Measurements from ENCODE around the gene HOXB7. TPM values are rescaled to one million over a fixed set of nuclear protein-coding genes. Genes with fewer than 3 reads are reported as not detected.

The HOXB7 gene
- total RNA-seq, 1 donor from 2014 or later, result 0.39 TPM

DNA sequence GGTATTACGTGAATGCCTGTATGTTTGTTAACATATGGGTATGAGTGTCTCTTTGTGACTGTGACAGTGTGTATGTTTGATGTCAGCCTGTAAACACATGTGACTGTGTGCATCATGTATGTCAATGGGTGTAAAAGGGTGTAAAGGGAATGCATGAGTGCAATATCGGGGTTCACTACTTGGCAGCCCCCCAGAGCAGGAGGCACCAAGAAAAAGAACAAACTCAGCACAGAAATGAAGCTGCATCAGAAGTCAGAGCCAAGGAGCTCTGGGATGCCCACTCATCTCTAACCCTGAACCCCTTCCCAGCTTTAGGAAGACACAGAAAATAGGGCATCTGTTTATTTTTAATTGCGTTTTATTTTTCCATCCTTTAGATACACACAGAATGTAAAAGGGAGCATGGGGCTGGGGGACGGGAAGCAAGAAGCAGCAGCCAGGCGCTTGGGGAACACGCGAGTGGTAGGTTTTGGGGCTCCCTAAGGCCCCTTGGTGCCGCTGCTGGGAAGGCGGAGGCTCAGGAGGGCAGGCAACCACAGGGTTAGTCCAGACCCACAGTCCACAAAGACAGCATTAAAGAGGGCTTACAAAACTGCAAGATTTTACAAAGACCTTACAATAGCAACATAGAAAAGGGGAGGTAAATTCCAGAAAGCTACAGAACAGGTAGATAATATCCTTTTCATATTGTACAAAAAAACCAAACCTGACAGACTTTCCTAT lies 3.8 kb downstream of the HOXB7 start:
- H3K9me3 Mint-ChIP-seq, result no peaks in the 10 kb centered on the region
- H3K36me3 Mint-ChIP-seq (ENCODE audit: low read depth), result no peaks in the 10 kb centered on the region
- H3K27me3 Mint-ChIP-seq (ENCODE audit: low read depth), result peaks cover 83% of the 10 kb centered on the region
- DNase-seq (ENCODE audit: low spot score), result no peak
- intact Hi-C loops (cut with micrococcal nuclease), result no loop called here
- H3K27ac Mint-ChIP-seq, result no peak overlapping the region
- no peak overlapping the region for H3K4me3 Mint-ChIP-seq (ENCODE audit: low read depth)
- peaks cover 16% of the 10 kb centered on the region for H3K4me1 Mint-ChIP-seq (ENCODE audit: low read depth)

DNA sequence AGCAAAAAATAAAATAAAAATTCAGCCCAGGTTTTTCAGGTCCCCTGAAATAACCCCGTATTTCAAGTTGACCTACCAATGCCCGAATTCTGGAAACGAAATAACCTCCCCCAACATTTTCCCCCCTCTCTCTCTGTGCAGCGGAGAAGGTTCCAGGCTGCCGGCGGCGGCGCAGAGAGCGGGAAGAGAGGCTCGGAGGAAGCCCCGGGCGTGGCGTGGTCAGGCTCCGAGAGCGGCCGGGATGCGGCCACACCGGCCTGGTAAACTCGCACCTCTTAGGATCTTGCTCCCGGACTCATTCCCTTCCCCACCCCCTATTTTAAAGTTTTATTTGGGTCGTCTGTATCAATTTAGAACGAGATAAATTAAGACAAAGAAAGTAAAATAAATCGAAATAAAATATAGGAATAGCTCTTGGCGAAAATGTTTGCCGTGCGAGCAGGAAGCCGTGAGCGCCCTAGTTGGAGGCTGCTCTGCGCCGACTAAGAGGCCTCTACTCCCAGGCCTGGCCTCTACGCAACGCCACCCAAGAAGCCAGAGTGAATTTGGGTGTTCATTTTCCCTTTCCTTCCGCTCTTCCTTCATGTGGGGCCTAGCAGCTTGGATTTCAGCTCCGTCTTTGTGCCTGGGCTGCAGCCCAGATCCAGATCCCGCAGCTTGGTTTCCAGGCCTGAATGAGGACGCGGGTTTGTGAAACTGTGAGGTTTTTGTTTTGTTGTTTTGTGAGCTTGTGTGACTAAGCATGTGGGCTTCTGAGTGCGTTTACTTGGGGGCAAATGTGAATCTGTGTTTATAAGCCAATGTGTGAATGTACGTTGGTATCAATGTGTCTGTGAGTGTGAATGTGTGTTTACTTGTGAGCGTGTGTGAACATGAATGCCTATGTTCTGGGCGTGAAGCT lies 4.6 kb downstream of the HOXB7 start:
- no peaks in the 10 kb centered on the region for H3K36me3 Mint-ChIP-seq (ENCODE audit: low read depth)
- H3K27me3 Mint-ChIP-seq (ENCODE audit: low read depth), result peaks cover 85% of the 10 kb centered on the region
- H3K27ac Mint-ChIP-seq, result no peak overlapping the region
- intact Hi-C loops (cut with micrococcal nuclease), result no loop called here
- peaks cover 14% of the 10 kb centered on the region for H3K4me1 Mint-ChIP-seq (ENCODE audit: low read depth)
- DNase-seq (ENCODE audit: low spot score), result no peak
- no peaks in the 10 kb centered on the region for H3K9me3 Mint-ChIP-seq
- no peak overlapping the region for H3K4me3 Mint-ChIP-seq (ENCODE audit: low read depth)

DNA sequence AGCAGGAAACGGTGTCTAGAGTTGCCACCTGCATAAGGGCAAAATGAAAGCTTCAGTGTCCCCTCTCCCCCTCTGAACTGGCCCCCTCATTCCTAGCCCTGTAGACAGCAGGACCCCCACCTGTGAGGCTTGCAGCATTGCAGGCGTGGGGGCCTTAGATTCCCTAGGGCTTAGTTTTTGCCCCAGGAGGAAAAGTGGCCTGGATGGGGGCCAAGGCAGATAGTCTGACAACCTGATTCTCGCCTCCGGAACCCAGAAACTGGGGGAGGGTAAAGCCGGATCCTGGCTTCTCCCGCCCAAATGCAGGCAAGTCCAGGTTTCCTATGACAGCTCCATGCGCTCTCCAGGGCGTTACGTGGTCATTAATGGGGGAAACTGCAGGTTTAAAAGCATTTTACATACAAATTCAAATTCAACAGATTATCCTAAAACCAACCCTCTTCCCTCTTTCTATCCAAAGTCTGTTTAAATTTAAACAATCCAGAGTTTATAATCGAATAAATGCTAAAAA lies 5.4 kb downstream of the HOXB7 start:
- peaks cover 7% of the 10 kb centered on the region for H3K4me1 Mint-ChIP-seq (ENCODE audit: low read depth)
- H3K4me3 Mint-ChIP-seq (ENCODE audit: low read depth), result no peak overlapping the region
- no peak for DNase-seq (ENCODE audit: low spot score)
- intact Hi-C loops (cut with micrococcal nuclease), result no loop called here
- peaks cover 86% of the 10 kb centered on the region for H3K27me3 Mint-ChIP-seq (ENCODE audit: low read depth)
- no peaks in the 10 kb centered on the region for H3K36me3 Mint-ChIP-seq (ENCODE audit: low read depth)
- no peaks in the 10 kb centered on the region for H3K9me3 Mint-ChIP-seq
- H3K27ac Mint-ChIP-seq, result no peak overlapping the region

DNA sequence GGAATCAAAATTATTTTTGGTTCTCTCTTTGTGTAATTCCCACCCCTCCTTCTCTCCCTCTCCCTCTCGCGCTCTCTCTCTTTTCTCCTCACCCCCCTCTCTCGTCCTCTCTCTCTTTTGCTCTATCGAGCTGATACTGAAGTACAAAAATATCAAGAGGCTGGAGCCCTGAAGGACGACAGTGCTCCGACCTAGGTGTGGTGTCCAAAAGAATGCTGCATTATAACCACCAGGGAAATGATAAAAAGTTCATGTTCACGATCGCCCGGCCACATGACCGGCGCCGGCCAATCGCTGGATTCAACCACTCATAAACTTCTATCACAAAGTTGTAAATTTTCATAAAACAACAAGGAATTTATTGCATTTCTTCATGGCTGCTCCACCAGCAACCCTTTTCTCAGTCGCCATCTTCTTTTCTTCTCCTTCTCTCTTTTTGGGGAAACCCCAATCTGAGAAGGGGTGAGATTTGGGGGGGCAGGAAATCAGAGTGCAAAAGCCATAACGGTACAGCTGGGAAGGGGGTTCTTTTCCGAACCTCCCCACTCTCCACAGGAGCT lies 6.0 kb downstream of the HOXB7 start, which contains the start of gene HOXB6:
TSS of gene HOXB6 (minus strand) at position 217 of the 560 bp plus-strand sequence. CDS start 6,836 bp downstream, outside the sequence.
- peaks cover 90% of the 10 kb centered on the region for H3K27me3 Mint-ChIP-seq (ENCODE audit: low read depth)
- intact Hi-C loops (cut with micrococcal nuclease), result no loop called here
- no peak within 1 kb of the TSS for H3K4me3 Mint-ChIP-seq (ENCODE audit: low read depth)
- no peaks in the 10 kb centered on the region for H3K9me3 Mint-ChIP-seq
- no peaks in the 10 kb centered on the region for H3K36me3 Mint-ChIP-seq (ENCODE audit: low read depth)
- DNase-seq (ENCODE audit: low spot score), result no peak
- no peak within 1 kb of the TSS for H3K27ac Mint-ChIP-seq
- peaks cover 7% of the 10 kb centered on the region for H3K4me1 Mint-ChIP-seq (ENCODE audit: low read depth)

DNA sequence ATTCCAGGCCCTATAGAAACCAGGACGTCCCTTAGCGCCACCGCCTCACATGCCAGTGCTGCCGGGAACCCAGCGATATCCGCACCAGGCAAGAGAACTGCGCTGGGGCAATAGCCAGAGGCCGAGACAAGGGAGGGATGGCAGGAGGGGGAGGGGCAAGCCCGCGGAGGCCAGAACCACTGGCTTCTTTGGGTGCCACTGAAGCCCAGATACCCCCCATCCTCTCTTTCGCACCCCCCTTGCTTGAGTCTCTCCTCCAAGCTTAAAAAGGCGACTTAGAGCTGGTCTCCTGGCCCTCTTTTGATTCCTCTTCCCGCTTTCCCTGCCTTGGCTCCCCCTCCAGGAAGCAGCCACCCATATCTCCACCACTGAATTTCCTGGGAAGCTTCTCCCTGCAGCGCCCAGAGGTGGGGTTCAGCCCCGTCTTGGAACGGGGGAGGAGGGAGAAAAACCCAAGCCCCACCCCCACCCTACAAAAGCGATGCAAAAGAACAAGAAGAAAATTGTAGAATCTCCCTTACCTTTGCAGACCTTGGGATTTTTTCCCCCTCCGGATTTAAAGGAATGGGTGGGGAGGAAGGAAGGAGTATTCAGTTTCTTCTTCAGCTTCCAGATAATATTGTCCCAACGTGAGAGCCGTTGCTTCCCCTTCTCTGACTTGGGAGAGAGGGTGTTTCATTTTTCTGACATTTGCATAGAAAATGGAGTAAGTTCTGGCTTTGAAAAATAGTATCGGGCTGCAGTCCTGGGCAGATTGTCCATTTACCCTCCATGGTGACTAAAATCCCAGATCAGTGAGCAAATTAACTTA lies 6.7 kb downstream of the HOXB7 start:
- DNase-seq (ENCODE audit: low spot score), result no peak
- H3K4me3 Mint-ChIP-seq (ENCODE audit: low read depth), result no peak overlapping the region
- H3K27me3 Mint-ChIP-seq (ENCODE audit: low read depth), result peaks cover 90% of the 10 kb centered on the region
- no peak overlapping the region for H3K27ac Mint-ChIP-seq
- peaks cover 7% of the 10 kb centered on the region for H3K4me1 Mint-ChIP-seq (ENCODE audit: low read depth)
- intact Hi-C loops (cut with micrococcal nuclease), result no loop called here
- no peaks in the 10 kb centered on the region for H3K9me3 Mint-ChIP-seq
- no peaks in the 10 kb centered on the region for H3K36me3 Mint-ChIP-seq (ENCODE audit: low read depth)

DNA sequence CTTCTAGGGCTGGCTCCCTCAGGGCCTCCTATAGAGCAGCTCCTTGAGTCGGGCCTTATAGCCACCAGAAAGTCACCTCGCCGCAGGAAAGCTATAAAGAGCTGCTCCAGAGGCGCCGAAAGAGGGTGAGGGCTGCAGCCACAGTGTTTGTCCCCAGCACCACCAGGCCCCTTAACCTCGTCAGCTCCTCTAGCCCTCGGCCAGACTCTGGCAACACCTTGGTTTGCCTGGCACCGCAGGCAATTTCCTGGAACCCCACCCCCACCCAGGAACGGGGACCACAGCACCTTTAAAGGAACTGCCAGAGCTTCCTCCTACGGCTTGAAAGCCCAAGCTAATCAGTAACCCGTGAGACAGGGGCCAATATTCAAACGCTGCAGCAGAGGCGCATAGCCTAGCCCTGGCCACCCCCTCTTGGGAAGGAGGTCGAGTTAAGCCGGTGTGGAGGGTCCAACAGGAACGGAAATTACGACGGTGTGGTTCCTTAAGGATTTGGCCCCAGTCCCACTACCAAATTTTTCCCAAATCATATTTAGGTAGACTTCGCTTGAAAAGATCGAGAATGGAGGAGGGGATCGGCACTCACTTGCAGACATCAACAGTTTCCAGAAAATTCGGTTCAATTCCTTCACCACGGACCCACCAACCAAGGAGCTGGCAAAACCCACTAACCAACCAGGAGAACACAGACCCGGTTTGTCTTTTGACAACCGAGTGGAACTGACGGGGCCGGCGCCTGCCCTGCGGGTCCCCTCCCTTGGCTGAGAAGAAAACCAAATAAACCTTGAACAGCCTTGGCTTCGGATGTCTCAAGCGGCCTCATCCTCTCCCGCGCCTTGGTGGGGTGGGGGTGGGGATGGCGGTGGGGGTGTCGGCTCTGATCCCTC lies 9.0 kb downstream of the HOXB7 start:
- Mint-ChIP-seq H3K9me3 (no peaks in the 10 kb centered on the region), H3K4me1 (ENCODE audit: low read depth) (peaks cover 21% of the 10 kb centered on the region), H3K36me3 (ENCODE audit: low read depth) (no peaks in the 10 kb centered on the region), H3K27ac (no peak overlapping the region), H3K27me3 (ENCODE audit: low read depth) (peaks cover 94% of the 10 kb centered on the region), H3K4me3 (ENCODE audit: low read depth) (no peak overlapping the region)
- intact Hi-C loops (cut with micrococcal nuclease), result no loop called here
- no peak for DNase-seq (ENCODE audit: low spot score)

DNA sequence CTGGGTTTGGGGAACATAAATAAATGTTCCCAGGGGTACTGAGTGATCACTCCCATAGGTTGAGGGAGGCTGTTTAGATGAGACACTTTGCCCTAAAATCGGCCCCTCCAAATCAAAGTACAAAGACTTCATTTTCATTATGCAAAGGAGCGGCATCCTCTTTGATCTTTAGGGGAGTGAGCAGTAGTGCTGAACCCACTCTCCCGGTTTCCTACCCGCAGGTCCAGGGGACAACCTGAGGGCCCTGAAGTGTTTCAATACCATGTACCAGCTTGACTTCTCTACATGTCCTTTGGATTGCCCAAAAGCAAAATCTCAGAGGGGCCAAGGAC lies 9.6 kb downstream of the HOXB7 start:
- no peak for DNase-seq (ENCODE audit: low spot score)
- H3K4me1 Mint-ChIP-seq (ENCODE audit: low read depth), result peaks cover 27% of the 10 kb centered on the region
- H3K9me3 Mint-ChIP-seq, result no peaks in the 10 kb centered on the region
- peaks cover 95% of the 10 kb centered on the region for H3K27me3 Mint-ChIP-seq (ENCODE audit: low read depth)
- no peak overlapping the region for H3K4me3 Mint-ChIP-seq (ENCODE audit: low read depth)
- peaks cover 3% of the 10 kb centered on the region for H3K36me3 Mint-ChIP-seq (ENCODE audit: low read depth)
- H3K27ac Mint-ChIP-seq, result no peak overlapping the region
- intact Hi-C loops (cut with micrococcal nuclease), result no loop called here

DNA sequence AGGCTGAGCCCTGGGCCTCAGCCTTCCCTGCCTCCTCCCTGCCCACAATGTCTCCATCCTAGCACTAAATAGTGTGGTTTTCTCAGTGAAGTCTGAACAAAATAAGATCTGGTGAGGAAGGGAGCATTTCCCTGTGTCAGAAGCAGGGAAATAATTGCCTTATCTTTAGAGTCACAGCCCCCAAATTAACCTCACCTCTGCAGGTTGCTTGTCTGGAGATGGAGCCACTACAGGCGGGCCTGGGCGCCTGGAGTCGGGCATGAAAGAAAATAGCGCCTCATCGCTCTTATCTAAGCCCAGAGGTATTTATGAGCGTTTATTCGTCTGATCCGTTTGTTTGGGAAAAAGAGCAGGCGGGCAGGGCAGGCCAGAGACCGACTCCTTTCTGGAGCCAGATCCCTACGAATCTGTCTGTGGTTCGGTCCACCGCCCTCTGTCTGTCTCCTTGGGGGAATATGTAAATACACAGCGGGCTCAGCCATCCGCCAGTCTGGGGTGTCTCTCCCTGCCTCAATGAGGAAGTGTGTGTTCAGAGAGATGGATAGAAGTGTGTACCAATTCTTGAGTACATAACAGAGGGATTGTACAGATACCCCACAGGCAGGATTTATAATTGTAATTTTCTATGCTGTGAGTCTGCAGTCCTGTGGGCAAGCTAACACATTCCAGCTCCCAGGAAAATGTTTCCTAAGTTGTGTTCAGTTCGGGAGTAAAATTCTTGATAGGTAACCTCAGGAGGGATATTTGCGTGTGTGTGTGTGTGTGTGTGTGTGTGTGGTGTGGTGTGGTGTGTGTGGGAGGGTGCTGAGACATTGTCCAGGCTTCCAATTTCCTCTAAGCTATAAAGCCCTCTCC lies 10.3 kb downstream of the HOXB7 start:
- Mint-ChIP-seq H3K4me3 (ENCODE audit: low read depth) (no peak overlapping the region), H3K4me1 (ENCODE audit: low read depth) (peaks cover 27% of the 10 kb centered on the region), H3K9me3 (no peaks in the 10 kb centered on the region), H3K36me3 (ENCODE audit: low read depth) (peaks cover 3% of the 10 kb centered on the region), H3K27me3 (ENCODE audit: low read depth) (peaks cover 97% of the 10 kb centered on the region), H3K27ac (no peak overlapping the region)
- intact Hi-C loops (cut with micrococcal nuclease), result no loop called here
- no peak for DNase-seq (ENCODE audit: low spot score)

DNA sequence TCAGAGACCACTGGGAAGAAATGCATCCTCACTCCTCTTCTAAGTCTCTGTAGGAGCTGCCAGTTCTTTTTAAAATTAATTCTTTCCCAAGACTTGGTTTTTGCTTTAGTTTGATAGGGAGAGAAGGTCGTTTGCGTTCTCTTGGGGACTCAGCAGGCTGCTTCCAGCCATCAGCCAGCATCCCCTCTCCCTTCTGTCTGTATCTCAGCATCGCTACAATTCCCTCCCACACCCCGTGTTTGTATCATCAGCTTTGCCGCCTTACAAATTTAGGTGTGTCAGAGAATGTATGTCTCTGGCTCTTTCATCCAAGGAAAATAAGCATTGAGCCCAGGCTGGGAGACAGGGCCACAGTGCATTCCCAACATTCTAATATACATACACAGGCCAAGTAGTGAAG lies 11.5 kb downstream of the HOXB7 start:
- Mint-ChIP-seq H3K27ac (no peak overlapping the region), H3K9me3 (no peaks in the 10 kb centered on the region), H3K4me1 (ENCODE audit: low read depth) (peaks cover 29% of the 10 kb centered on the region), H3K36me3 (ENCODE audit: low read depth) (peaks cover 3% of the 10 kb centered on the region), H3K4me3 (ENCODE audit: low read depth) (no peak overlapping the region), H3K27me3 (ENCODE audit: low read depth) (peaks cover 95% of the 10 kb centered on the region)
- intact Hi-C loops (cut with micrococcal nuclease), result no loop called here
- DNase-seq (ENCODE audit: low spot score), result no peak

DNA sequence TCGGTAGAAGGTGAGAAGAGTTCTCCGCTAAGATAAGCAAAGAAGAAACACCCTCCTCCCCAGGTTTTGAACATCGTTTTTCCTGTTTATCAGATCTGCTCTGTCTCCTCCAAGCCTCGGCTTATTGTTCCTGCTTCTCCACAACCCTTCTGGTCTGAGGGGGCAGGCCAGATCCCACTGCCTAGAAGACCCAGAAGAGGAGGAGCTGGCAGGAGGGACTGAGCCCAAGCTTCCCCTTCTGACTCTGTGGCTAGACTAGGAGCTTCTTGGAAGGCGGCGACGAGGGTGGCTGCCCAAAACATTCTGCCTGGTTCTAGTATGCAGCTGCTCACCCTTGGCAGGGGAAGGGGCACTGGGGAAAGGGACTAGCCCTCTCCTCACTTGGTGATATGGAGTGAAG lies 12.1 kb downstream of the HOXB7 start:
- intact Hi-C loops (cut with micrococcal nuclease), result loop anchor here (1.0 kb wide), 1 partner anchor 15 kb away; no protein-coding TSS in a partner anchor
- no peak for DNase-seq (ENCODE audit: low spot score)
- H3K4me1 Mint-ChIP-seq (ENCODE audit: low read depth), result peaks cover 33% of the 10 kb centered on the region
- H3K27me3 Mint-ChIP-seq (ENCODE audit: low read depth), result peaks cover 94% of the 10 kb centered on the region
- no peak overlapping the region for H3K4me3 Mint-ChIP-seq (ENCODE audit: low read depth)
- H3K9me3 Mint-ChIP-seq, result no peaks in the 10 kb centered on the region
- no peak overlapping the region for H3K27ac Mint-ChIP-seq
- H3K36me3 Mint-ChIP-seq (ENCODE audit: low read depth), result peaks cover 3% of the 10 kb centered on the region

All from activated T-helper 2 cell treated with anti-CD3 and anti-CD28 coated beads, Interferon-gamma antibody, Interleukin-2, Interleukin-4, amounts not matched to agents 10 μg/mL and 5 μg/mL and 100 μg/mL, durations not matched to agents 14 hours and 24 hours and 36 hours (primary cell).